GDM1 (cell line): Measurements from ENCODE around the gene PI4K2A.
A peak's percentile ranks its signal among the peaks of the same experiment; 100 is the strongest.

Source experiments
- DNase-seq: peaks from one replicate; lab custom pipeline; 2025; lab: John Stamatoyannopoulos, UW

PI4K2A gene

GRCh38 chr10:97707134-97707861 is 66.8 kb downstream of the PI4K2A start:
- no peak for DNase-seq

- no peak for DNase-seq
Measured at GRCh38 chr10:97708167-97708566, 67.7 kb downstream of the PI4K2A start.

GRCh38 chr10:97708976-97709946 is 68.8 kb downstream of the PI4K2A start:
- peak; percentile 27 for DNase-seq

GRCh38 chr10:97711640-97712572 is 71.4 kb downstream of the PI4K2A start:
- DNase-seq: no peak

- peak; percentile 72 for DNase-seq
Measured at GRCh38 chr10:97713339-97713825, 72.9 kb downstream of the PI4K2A start, which contains the start of gene MARVELD1. MARVELD1 (plus strand) TSS chr10:97713730; CDS start chr10:97713877, 147 bp downstream.

GRCh38 chr10:97713826-97714400 is 73.4 kb downstream of the PI4K2A start:
- DNase-seq: peak; percentile 38

- peak; percentile 70 for DNase-seq
Measured at GRCh38 chr10:97714401-97715258, 74.2 kb downstream of the PI4K2A start.

GRCh38 chr10:97715259-97715874 is 74.9 kb downstream of the PI4K2A start:
- no peak for DNase-seq

- no peak for DNase-seq
Measured at GRCh38 chr10:97717627-97718026, 77.2 kb downstream of the PI4K2A start.

GRCh38 chr10:97718178-97718577 is 77.7 kb downstream of the PI4K2A start:
- no peak for DNase-seq

GRCh38 chr10:97718659-97719142 is 78.2 kb downstream of the PI4K2A start:
- no peak for DNase-seq

- DNase-seq: no peak
Measured at GRCh38 chr10:97719602-97720001, 79.1 kb downstream of the PI4K2A start.

- DNase-seq: no peak
Measured at GRCh38 chr10:97721871-97722780, 81.7 kb downstream of the PI4K2A start.

- DNase-seq: no peak
Measured at GRCh38 chr10:97723001-97723400, 82.5 kb downstream of the PI4K2A start.

- DNase-seq: no peak
Measured at GRCh38 chr10:97724341-97724941, 84.0 kb downstream of the PI4K2A start.
